Kidney (tissue), 14 donors: ENCODE data around the gene F11R. TPM values are rescaled to one million over a fixed set of nuclear protein-coding genes. Genes with fewer than 3 reads are reported as not detected.
"Not testable (repeated sequence)": the region's sequence is repeated elsewhere in the genome, so short reads cannot be mapped to it uniquely, and the experiment has no call there.

Source experiments
- DNase-seq, 5 donors: peaks; one replicate each; pipeline ENCODE4 v3.0.0-alpha.2; 2013 to 2020
- FAIRE-seq: peaks from 2 replicates; lab custom pipeline; 2012; peaks lifted over from hg19 to GRCh38; lab: Jason Lieb, UNC
- H3K27ac ChIP-seq, 2 donors: one replicate each; pipeline ENCODE4 v1.7.0; 2013; ENCODE audit warnings: low read depth in 2 of 2, low read length in 2 of 2, inconsistent platforms in 1 of 2
- H3K27me3 ChIP-seq: one replicate; pipeline ENCODE4 v1.7.1; 2013; ENCODE audit warnings: low read length, inconsistent platforms; ENCODE audit not compliant: control insufficient read depth, insufficient read depth
- H3K36me3 ChIP-seq, 3 donors: one replicate each; pipeline versions ENCODE4 v1.7.0 to v1.7.1; 2013; ENCODE audit warnings: low read length in 3 of 3, control low read depth in 1 of 3, inconsistent platforms in 1 of 3; ENCODE audit not compliant: insufficient read depth in 3 of 3, control insufficient read depth in 2 of 3
- H3K4me1 ChIP-seq, 3 donors: one replicate each; pipeline versions ENCODE4 v1.7.0 to v1.7.1; 2013; ENCODE audit warnings: low read length in 3 of 3, inconsistent platforms in 1 of 3, low read depth in 1 of 3; ENCODE audit not compliant: control insufficient read depth in 2 of 3, insufficient read depth in 2 of 3
- H3K4me3 ChIP-seq, 3 donors: one replicate each; pipeline versions ENCODE4 v1.7.0 to v1.8.1; 2013; ENCODE audit warnings: low read length in 3 of 3, control low read depth in 1 of 3, inconsistent platforms in 1 of 3
- H3K9ac ChIP-seq, 3 donors: one replicate each; pipeline versions ENCODE4 v1.7.0 to v1.7.1; 2013; ENCODE audit warnings: low read length in 3 of 3, control low read depth in 1 of 3, inconsistent platforms in 1 of 3
- H3K9me3 ChIP-seq, 3 donors: one replicate each; pipeline versions ENCODE4 v1.7.0 to v1.7.1; 2013; ENCODE audit warnings: low read length in 3 of 3, control low read depth in 1 of 3, inconsistent platforms in 1 of 3; ENCODE audit not compliant: control insufficient read depth in 2 of 3, insufficient read depth in 1 of 3
- CTCF ChIP-seq: IDR thresholded peaks from 3 replicates; pipeline ENCODE4 v1.5.1; 2012; ENCODE audit warnings: mild to moderate bottlenecking, moderate library complexity, borderline replicate concordance; ENCODE audit not compliant: insufficient read depth; ENCODE audit errors: extremely low read depth
- intact Hi-C: fragments of 100-400 bp; cut with DNase I; formaldehyde crosslinking; loops from one replicate; pipeline ENCODE4 v1.11.1; 2022
- polyA plus RNA-seq: library from polyadenylated mRNA; stranded (reverse); fragments of 350-450 nt; fragmentation: Illumina TruSeq; extraction: RNeasy Lipid Tissue Mini Kit (QIAGEN cat#74804); gene quantifications from one replicate; pipeline ENCODE4 v1.2.3, GENCODE V29; 2014; ENCODE audit warnings: low read depth, low replicate concordance; ENCODE audit not compliant: insufficient read depth
- total RNA-seq: library from RNA; stranded (reverse); fragmentation: NEBNext Ultra II Directional; extraction: Animal tissue kit (Norgen Biotek cat#: 25700); gene quantifications from one replicate; pipeline ENCODE4 v1.2.1, GENCODE V29; 2021
- donor health status: control.
- donor health status: control.
- donor health status: control.
- donor health status: control.
- donor health status: control.
- donor health status: DM: yes; HTN: yes; CAD: no.
- donor health status: Normal renal cell carcinoma (clear cell type).

F11R gene
- total and polyA plus RNA-seq, 2 donors from 2014 or later = 36.9 to 117 TPM

- H3K27ac ChIP-seq = no peak overlapping the region
- peaks cover 0 to 6% (median 1%) of the 10 kb centered on the region in 3 donors for H3K36me3 ChIP-seq
- peak in 1 of 5 donors; percentile 50 for DNase-seq
- no peak overlapping the region for H3K9ac ChIP-seq
- no peaks in the 10 kb centered on the region for H3K27me3 ChIP-seq
- intact Hi-C loops = no loop called here
- no peak for FAIRE-seq
- no peaks in the 10 kb centered on the region for H3K9me3 ChIP-seq
- peaks cover 0 to 6% (median 4%) of the 10 kb centered on the region in 3 donors for H3K4me1 ChIP-seq
- no peak overlapping the region for H3K4me3 ChIP-seq
- TF ChIP-seq CTCF = no peak
These were observed 27.3 kb downstream of the F11R start for GRCh38 chr1:160993544-160994193.

- H3K9ac ChIP-seq, intact Hi-C loops, DNase-seq, H3K4me3 ChIP-seq, H3K9me3 ChIP-seq, H3K27ac ChIP-seq, FAIRE-seq, H3K27me3 ChIP-seq, H3K4me1 ChIP-seq, H3K36me3 ChIP-seq: not testable (repeated sequence)
These were observed 28.9 kb downstream of the F11R start for GRCh38 chr1:160992036-160992435.

GRCh38 chr1:160987359-160988050, 33.4 kb downstream of the F11R start:
- Histone ChIP-seq H3K9me3 (no peaks in the 10 kb centered on the region), H3K4me1 (peaks cover 0 to 2% (median 0%) of the 10 kb centered on the region in 3 donors), H3K27ac (no peak overlapping the region), H3K36me3 (no peaks in the 10 kb centered on the region), H3K9ac (no peak overlapping the region), H3K27me3 (no peaks in the 10 kb centered on the region), H3K4me3 (no peak overlapping the region)
- no peak for FAIRE-seq
- intact Hi-C loops = no loop called here
- no peak for TF ChIP-seq CTCF
- DNase-seq = peak in 2 of 5 donors; percentile 28 to 40

- Histone ChIP-seq H3K27ac (no peak overlapping the region), H3K27me3 (peaks cover 6% of the 10 kb centered on the region), H3K4me3 (no peak overlapping the region), H3K4me1 (peaks cover 0 to 2% (median 0%) of the 10 kb centered on the region in 3 donors), H3K36me3 (no peaks in the 10 kb centered on the region), H3K9ac (no peak overlapping the region), H3K9me3 (no peaks in the 10 kb centered on the region)
- TF ChIP-seq CTCF = no peak
- no peak for DNase-seq
- no peak for FAIRE-seq
- intact Hi-C loops = no loop called here
These were observed 35.2 kb downstream of the F11R start for GRCh38 chr1:160985723-160986122.
